Panc1 (cell line): ENCODE results near the gene ZNF653.

Experiments
- CTCF ChIP-seq: fragments of 450-650 bp; IDR thresholded peaks from 2 replicates; pipeline ENCODE4 v1.5.1; 2017; ENCODE audit warnings: mild to moderate bottlenecking
- POLR2AphosphoS5 ChIP-seq: IDR thresholded peaks from 2 replicates; pipeline ENCODE4 v1.6.1; 2012; ENCODE audit warnings: mild to moderate bottlenecking, low read depth, low read length, moderate library complexity
- SIN3A ChIP-seq: IDR thresholded peaks from 2 replicates; pipeline ENCODE4 v1.6.1; 2012; ENCODE audit warnings: low read depth, mild to moderate bottlenecking, low read length, moderate library complexity, borderline replicate concordance; ENCODE audit not compliant: insufficient read depth
- TCF7L2 ChIP-seq: IDR thresholded peaks from 2 replicates; pipeline ENCODE4 v1.6.1; 2011; ENCODE audit warnings: mild to moderate bottlenecking, low read depth, low read length, inconsistent platforms
- TF ChIP-seq, protein P1 (sequence below), 2 experiments: IDR thresholded peaks; 2 replicates each; pipeline ENCODE4 v1.6.1; 2011 to 2012; ENCODE audit warnings: low read depth in 2 of 2, control low read depth in 1 of 2, low read length in 1 of 2, mild to moderate bottlenecking in 1 of 2, moderate library complexity in 1 of 2; ENCODE audit not compliant: insufficient read depth in 1 of 2

- no peak for TF ChIP-seq CTCF
- peak; percentile 89; the same call in 1 of the 2 replicates for TF ChIP-seq SIN3A
- no peak; the same call in 1 of the 2 replicates for TF ChIP-seq POLR2AphosphoS5
- TF ChIP-seq, protein P1, sequence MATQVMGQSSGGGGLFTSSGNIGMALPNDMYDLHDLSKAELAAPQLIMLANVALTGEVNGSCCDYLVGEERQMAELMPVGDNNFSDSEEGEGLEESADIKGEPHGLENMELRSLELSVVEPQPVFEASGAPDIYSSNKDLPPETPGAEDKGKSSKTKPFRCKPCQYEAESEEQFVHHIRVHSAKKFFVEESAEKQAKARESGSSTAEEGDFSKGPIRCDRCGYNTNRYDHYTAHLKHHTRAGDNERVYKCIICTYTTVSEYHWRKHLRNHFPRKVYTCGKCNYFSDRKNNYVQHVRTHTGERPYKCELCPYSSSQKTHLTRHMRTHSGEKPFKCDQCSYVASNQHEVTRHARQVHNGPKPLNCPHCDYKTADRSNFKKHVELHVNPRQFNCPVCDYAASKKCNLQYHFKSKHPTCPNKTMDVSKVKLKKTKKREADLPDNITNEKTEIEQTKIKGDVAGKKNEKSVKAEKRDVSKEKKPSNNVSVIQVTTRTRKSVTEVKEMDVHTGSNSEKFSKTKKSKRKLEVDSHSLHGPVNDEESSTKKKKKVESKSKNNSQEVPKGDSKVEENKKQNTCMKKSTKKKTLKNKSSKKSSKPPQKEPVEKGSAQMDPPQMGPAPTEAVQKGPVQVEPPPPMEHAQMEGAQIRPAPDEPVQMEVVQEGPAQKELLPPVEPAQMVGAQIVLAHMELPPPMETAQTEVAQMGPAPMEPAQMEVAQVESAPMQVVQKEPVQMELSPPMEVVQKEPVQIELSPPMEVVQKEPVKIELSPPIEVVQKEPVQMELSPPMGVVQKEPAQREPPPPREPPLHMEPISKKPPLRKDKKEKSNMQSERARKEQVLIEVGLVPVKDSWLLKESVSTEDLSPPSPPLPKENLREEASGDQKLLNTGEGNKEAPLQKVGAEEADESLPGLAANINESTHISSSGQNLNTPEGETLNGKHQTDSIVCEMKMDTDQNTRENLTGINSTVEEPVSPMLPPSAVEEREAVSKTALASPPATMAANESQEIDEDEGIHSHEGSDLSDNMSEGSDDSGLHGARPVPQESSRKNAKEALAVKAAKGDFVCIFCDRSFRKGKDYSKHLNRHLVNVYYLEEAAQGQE (IDR thresholded peaks at IDR 0.05; ENCODE audit: insufficient read depth in 1 of 2, low read depth in 2 of 2, low read length in 1 of 2), result peak; percentile 90 to 97
- TF ChIP-seq TCF7L2, result 0 out of 2 replicates have a peak, but pooled peaks have one; percentile 22
Measured at GRCh38 chr19:11528551-11529341, 23.1 kb upstream of the ZNF653 start, which contains the start of gene ECSIT.
